Lower leg skin (tissue), 3 donors: ENCODE measurements around the gene CSPG4.

Experiments
- CTCF ChIP-seq, 3 donors: fragments of 450-650 bp; IDR thresholded peaks; one replicate each; pipeline ENCODE4 v1.5.1; 2016; ENCODE audit warnings: antibody characterized with exemption in 3 of 3, mild to moderate bottlenecking in 3 of 3, moderate library complexity in 2 of 3
- POLR2A ChIP-seq, 2 donors: fragments of 450-650 bp; IDR thresholded peaks; one replicate each; pipeline ENCODE4 v1.6.1; 2016 to 2017; ENCODE audit warnings: antibody characterized with exemption in 2 of 2, mild to moderate bottlenecking in 1 of 2, moderate library complexity in 1 of 2

DNA sequence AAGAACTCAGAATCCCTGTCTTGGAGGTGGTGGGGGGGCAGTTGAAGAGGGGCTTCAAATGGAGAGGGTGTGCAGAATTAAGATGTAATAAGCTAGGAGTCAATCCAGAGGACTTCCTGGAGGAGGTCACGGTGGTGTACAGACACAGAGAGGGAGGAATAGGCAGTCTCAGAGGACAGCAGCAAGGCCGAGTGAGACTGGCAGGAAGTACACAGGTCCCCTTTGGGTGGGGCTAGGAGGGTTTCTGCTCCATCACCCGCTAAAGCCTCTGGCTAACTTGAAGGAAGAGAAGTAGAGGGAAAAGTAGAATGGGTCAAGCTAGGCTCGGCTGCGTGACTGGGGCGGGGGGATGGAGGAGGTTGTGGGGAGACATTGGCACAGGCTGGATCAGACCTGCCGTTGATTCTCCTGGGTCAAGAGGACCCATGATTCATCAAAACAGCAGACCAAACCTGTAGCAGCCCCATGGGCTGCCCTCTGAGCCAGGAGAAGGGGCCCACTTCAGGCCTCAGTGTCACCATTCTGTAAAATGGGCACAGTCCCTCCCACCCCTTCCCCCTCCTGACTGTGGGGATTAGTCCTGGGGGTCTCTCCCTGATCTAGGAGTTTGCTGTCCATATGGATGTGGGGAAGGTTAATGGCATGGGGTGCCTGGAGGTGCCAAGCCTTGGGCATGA, 16.9 kb downstream of the CSPG4 start:
- TF ChIP-seq CTCF (IDR thresholded peaks at IDR 0.05) (no peak), POLR2A (IDR thresholded peaks at IDR 0.05) (no peak)
